HEK293 (cell line): Measurements from ENCODE around the gene PITPNM2.

Source experiments
- KLF9 ChIP-seq: fragments of 450-650 bp; formaldehyde crosslinking; IDR thresholded peaks from 2 replicates; pipeline ENCODE4 v1.5.1; 2016; ENCODE audit warnings: missing biosample characterization, missing genetic modification characterization, low read depth
- PRDM1 ChIP-seq: fragments of 450-650 bp; formaldehyde crosslinking; IDR thresholded peaks from 2 replicates; pipeline ENCODE4; 2016; ENCODE audit warnings: missing biosample characterization, missing genetic modification characterization
- RBAK ChIP-seq: fragments of 450-650 bp; formaldehyde crosslinking; IDR thresholded peaks from 2 replicates; pipeline ENCODE4 v1.5.1; 2016; ENCODE audit warnings: missing biosample characterization, missing genetic modification characterization
- ZFP69B ChIP-seq: fragments of 450-650 bp; formaldehyde crosslinking; IDR thresholded peaks from 2 replicates; pipeline ENCODE4 v1.5.1; 2016; ENCODE audit warnings: missing biosample characterization, missing genetic modification characterization
- ZNF658 ChIP-seq: fragments of 450-650 bp; formaldehyde crosslinking; IDR thresholded peaks from 2 replicates; pipeline ENCODE4; 2016; ENCODE audit warnings: missing biosample characterization, missing genetic modification characterization
- ZNF76 ChIP-seq: fragments of 450-650 bp; formaldehyde crosslinking; IDR thresholded peaks from 2 replicates; pipeline ENCODE4; 2016; ENCODE audit warnings: low read depth, missing biosample characterization, missing genetic modification characterization, borderline replicate concordance
- ZSCAN23 ChIP-seq: fragments of 450-650 bp; formaldehyde crosslinking; IDR thresholded peaks from 2 replicates; pipeline ENCODE4 v1.5.1; 2016; ENCODE audit warnings: missing biosample characterization, missing genetic modification characterization
- TF ChIP-seq, protein P1 (sequence below): fragments of 450-650 bp; formaldehyde crosslinking; IDR thresholded peaks from 2 replicates; pipeline ENCODE4 v1.5.1; 2016; ENCODE audit warnings: missing biosample characterization, missing genetic modification characterization
- TF ChIP-seq, protein P2 (sequence below): fragments of 450-650 bp; formaldehyde crosslinking; optimal IDR thresholded peaks from 2 replicates; pipeline ENCODE3; 2016; ENCODE audit warnings: missing biosample characterization, mild to moderate bottlenecking, missing genetic modification characterization
- TF ChIP-seq, protein P3 (sequence below): fragments of 450-650 bp; formaldehyde crosslinking; IDR thresholded peaks from 2 replicates; pipeline ENCODE4 v1.5.1; 2016; ENCODE audit warnings: missing biosample characterization, missing genetic modification characterization
- TF ChIP-seq, protein P4 (sequence below): fragments of 450-650 bp; formaldehyde crosslinking; IDR thresholded peaks from 2 replicates; pipeline ENCODE4 v1.5.1; 2016; ENCODE audit warnings: missing biosample characterization, missing genetic modification characterization

DNA sequence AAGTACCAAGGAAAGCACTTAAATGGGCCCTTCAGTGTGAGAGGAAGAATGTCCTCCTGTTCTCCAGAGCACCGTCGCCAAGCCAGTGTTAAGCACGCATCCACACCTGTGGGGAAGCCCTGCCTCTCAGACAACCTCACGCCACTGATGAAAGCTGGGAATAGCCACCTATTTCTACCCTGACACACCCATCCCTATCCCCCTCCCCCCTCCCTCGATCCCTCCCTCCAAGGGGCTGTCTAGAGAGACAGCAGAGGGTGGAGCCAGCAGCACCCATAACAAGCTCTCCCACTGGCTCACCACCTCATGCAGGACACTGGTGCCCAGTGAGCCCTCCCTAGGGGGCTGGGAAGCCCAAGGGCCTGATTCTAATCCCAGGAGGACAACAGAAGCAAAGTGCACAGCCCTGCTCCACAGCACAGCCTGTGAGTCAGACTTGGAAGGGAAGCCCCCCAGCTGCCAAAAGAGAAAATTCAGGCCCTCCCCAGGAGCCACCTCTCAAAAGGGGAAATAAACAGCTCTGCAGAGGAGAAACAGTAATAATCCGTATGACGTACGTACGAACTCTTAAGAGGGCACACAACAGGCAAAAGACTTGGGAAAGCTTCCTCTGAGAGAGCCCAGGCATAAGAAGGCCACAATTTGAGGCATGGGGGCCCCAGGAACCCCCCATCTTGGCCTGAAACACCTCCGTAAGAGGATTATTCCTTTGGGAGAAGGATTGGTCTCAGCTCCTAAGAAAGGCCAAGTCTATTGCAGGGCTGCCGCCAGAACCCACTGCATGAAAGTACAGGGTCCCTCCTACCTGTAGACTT is 7.8 kb downstream of the PITPNM2 start:
- TF ChIP-seq, protein P1, sequence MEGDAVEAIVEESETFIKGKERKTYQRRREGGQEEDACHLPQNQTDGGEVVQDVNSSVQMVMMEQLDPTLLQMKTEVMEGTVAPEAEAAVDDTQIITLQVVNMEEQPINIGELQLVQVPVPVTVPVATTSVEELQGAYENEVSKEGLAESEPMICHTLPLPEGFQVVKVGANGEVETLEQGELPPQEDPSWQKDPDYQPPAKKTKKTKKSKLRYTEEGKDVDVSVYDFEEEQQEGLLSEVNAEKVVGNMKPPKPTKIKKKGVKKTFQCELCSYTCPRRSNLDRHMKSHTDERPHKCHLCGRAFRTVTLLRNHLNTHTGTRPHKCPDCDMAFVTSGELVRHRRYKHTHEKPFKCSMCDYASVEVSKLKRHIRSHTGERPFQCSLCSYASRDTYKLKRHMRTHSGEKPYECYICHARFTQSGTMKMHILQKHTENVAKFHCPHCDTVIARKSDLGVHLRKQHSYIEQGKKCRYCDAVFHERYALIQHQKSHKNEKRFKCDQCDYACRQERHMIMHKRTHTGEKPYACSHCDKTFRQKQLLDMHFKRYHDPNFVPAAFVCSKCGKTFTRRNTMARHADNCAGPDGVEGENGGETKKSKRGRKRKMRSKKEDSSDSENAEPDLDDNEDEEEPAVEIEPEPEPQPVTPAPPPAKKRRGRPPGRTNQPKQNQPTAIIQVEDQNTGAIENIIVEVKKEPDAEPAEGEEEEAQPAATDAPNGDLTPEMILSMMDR (tag by site-specific recombination), result no peak
- TF ChIP-seq RBAK (tag by site-specific recombination), result no peak
- TF ChIP-seq ZNF658, result no peak
- TF ChIP-seq KLF9, result 0 out of 2 replicates have a peak, but pooled peaks have one; percentile 31
- TF ChIP-seq, protein P2, sequence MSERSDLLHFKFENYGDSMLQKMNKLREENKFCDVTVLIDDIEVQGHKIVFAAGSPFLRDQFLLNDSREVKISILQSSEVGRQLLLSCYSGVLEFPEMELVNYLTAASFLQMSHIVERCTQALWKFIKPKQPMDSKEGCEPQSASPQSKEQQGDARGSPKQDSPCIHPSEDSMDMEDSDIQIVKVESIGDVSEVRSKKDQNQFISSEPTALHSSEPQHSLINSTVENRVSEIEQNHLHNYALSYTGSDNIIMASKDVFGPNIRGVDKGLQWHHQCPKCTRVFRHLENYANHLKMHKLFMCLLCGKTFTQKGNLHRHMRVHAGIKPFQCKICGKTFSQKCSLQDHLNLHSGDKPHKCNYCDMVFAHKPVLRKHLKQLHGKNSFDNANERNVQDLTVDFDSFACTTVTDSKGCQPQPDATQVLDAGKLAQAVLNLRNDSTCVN (tag by site-specific recombination), result no peak
- TF ChIP-seq, protein P3, sequence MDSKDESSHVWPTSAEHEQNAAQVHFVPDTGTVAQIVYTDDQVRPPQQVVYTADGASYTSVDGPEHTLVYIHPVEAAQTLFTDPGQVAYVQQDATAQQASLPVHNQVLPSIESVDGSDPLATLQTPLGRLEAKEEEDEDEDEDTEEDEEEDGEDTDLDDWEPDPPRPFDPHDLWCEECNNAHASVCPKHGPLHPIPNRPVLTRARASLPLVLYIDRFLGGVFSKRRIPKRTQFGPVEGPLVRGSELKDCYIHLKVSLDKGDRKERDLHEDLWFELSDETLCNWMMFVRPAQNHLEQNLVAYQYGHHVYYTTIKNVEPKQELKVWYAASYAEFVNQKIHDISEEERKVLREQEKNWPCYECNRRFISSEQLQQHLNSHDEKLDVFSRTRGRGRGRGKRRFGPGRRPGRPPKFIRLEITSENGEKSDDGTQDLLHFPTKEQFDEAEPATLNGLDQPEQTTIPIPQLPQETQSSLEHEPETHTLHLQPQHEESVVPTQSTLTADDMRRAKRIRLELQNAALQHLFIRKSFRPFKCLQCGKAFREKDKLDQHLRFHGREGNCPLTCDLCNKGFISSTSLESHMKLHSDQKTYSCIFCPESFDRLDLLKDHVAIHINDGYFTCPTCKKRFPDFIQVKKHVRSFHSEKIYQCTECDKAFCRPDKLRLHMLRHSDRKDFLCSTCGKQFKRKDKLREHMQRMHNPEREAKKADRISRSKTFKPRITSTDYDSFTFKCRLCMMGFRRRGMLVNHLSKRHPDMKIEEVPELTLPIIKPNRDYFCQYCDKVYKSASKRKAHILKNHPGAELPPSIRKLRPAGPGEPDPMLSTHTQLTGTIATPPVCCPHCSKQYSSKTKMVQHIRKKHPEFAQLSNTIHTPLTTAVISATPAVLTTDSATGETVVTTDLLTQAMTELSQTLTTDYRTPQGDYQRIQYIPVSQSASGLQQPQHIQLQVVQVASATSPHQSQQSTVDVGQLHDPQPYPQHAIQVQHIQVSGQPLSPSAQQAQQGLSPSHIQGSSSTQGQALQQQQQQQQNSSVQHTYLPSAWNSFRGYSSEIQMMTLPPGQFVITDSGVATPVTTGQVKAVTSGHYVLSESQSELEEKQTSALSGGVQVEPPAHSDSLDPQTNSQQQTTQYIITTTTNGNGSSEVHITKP (tag by site-specific recombination), result no peak
- TF ChIP-seq ZSCAN23, result no peak
- TF ChIP-seq ZFP69B (tag by site-specific recombination), result no peak
- no peak for TF ChIP-seq ZNF76 (tag by site-specific recombination)
- TF ChIP-seq, protein P4, sequence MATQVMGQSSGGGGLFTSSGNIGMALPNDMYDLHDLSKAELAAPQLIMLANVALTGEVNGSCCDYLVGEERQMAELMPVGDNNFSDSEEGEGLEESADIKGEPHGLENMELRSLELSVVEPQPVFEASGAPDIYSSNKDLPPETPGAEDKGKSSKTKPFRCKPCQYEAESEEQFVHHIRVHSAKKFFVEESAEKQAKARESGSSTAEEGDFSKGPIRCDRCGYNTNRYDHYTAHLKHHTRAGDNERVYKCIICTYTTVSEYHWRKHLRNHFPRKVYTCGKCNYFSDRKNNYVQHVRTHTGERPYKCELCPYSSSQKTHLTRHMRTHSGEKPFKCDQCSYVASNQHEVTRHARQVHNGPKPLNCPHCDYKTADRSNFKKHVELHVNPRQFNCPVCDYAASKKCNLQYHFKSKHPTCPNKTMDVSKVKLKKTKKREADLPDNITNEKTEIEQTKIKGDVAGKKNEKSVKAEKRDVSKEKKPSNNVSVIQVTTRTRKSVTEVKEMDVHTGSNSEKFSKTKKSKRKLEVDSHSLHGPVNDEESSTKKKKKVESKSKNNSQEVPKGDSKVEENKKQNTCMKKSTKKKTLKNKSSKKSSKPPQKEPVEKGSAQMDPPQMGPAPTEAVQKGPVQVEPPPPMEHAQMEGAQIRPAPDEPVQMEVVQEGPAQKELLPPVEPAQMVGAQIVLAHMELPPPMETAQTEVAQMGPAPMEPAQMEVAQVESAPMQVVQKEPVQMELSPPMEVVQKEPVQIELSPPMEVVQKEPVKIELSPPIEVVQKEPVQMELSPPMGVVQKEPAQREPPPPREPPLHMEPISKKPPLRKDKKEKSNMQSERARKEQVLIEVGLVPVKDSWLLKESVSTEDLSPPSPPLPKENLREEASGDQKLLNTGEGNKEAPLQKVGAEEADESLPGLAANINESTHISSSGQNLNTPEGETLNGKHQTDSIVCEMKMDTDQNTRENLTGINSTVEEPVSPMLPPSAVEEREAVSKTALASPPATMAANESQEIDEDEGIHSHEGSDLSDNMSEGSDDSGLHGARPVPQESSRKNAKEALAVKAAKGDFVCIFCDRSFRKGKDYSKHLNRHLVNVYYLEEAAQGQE (tag by site-specific recombination), result no peak
- TF ChIP-seq PRDM1 (tag by site-specific recombination), result no peak
